DMS79 (cell line): ENCODE measurements around the gene ALOX12.
"Not testable (repeated sequence)": the region's sequence is repeated elsewhere in the genome, so short reads cannot be mapped to it uniquely, and the experiment has no call there.

Experiments
- DNase-seq: peaks from one replicate; lab custom pipeline; 2025; lab: John Stamatoyannopoulos, UW

Gene ALOX12

DNA sequence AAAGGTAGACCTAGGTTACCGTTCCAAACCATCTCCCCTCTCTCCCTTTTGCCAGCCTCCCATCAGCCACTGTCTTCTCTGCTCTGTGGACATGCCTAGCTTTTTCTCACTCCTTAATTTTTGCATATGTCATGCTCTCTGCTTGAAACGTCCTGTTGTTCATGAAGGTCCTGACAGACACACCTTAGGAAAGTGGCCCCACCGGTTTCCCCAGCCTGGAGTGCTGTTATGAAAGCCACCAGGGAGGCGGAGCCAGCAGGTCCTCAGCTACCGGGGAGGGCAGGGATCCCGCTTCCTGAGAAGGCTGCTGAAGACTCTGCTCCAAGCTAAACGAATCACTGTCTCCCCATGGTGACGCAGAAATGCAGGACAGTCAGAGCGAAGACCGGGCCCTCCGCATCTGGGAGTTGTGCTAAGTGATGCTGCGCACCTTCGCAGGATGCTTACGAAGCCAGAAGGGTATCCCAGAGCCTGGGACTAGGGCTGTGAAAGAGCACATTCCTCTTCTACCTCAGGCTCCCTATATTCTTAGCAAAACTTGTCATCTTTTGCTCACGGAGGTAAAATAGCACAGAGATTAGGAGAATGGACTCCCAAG lies 50.4 kb downstream of the ALOX12 start:
- DNase-seq: peak; percentile 86

DNA sequence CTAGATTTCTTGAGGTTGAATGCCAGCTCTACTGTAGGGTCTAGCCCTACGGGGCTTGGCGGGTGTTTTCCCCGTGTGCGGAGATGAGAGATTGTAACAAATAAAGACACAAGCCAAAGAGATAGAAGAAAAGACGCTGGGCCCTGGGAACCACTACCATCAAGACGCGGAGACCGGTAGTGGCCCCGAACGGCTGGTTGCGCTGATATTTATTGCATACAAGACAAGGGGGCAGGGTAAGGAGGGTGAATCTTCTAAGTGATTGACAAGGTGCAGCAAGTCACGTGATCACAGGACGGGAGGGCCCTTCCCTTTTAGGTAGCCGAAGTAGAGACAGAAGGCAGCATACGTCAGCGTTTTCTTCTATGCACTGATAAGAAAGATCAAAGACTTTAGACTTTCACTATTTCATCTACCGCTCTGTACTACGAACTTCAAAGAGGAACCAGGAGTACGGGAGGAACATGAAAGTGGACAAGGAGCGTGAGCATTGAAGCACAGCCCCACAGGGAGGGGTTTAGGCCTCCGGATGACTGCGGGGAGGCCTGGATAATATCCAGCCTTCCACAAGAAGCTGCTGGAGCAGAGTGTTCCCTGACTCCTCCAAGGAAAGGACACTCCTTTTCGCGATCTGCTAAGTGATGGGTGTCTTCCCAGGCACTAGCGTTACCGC lies 51.0 kb downstream of the ALOX12 start:
- DNase-seq: peak; percentile 44

DNA sequence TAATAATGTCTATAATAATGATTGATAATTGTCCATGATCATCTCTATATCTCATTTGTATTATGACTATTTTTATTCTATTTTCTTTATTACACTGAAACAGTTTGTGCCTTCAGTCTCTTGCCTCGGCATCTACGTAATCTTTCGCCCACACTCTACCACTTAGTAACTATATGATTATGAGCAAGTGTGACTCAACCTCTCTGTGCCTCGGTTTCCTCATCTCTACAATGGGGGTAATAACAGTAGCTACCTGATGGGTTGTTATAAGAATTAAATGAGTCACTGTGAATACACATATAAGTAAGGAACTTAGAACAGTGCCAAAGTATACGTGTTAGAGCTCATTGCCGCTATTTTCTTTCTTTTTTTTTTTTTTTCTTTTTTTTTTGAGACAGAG lies 51.7 kb downstream of the ALOX12 start:
- no peak for DNase-seq

DNA sequence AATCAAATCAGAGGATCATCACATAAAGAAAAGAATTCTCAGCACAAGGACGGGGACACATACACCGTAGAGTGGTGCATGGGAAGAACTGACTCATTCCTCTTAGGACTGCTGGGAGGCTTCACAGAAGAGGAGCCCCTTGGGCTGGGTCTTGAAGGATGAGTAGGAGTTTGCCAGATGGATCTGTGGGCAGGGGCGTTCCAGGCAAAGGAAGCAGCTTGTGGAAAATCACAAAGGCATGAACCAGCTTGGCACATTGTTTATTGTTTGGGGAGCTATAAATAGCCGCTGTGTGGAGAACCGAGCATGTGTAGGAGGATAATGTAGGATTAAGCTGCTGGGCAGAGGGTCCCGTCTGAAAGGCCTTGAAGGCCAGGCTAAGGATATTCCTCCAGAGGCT lies 53.1 kb downstream of the ALOX12 start:
- no peak for DNase-seq

DNA sequence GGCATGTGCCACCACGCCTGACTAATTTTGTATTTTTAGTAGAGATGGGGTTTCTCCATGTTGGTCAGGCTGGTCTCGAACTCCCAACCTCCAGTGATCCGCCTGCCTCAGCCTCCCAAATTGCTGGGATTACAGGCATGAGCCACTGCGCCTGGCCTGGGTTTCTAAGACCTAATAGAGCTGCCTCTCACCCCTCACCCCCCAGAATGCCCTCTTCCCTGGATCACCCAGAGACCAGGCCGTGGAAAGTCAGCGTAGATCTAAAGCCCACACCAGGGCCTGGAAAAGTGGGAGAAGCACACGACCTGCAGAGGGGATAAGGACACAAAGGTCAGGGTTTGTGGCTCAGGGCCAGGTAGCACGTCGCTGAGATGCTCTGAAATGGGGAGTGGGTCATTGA lies 54.7 kb downstream of the ALOX12 start:
- DNase-seq: not testable (repeated sequence)

DNA sequence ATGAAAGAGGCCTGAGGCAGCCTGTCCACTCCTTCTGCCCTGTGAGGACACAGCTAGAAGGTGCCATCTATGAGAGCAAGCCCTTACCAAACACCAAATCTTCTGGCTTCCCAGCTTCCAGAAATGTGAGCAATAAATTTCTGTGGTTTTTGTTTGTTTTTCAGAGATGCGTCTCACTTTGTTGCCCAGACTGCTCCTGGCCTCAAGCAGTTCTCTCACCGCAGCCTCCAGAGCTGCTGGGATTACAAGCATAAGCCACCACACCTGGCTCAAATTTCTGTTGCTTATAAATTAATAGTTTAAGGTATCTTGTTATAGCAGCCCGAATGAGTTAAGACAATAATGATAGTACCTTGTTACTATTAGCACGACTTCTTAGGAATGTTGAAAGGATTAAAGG lies 60.5 kb downstream of the ALOX12 start:
- DNase-seq: no peak

DNA sequence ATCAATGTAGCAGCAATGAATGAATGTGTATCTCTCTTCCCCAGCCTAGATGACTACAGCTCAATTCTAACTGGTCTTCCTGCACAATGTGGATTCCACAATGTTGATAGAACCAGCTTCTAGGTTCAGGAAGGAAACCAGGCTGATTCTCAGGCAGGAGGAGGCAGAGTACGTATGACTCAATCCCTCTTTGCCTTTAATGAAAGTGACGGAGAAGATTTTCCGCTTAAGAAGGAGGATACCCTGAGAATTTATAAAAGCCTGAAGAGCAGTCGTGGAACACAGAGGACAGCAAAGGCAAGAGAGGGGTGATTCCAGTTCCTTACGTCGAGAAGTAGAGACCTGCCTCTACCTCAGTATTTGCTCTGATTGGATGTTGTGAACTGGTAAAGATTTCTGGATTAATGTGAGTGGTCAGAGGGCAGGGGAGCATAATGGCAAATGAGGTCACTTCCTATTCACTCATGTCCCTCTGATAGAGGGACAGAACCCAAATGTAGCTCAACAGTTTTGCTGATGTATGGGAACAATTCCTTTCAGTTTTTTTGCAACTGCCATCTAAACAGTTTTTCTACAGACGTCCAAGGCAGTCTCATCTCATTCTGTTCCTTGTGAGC lies 63.1 kb downstream of the ALOX12 start:
- DNase-seq: no peak
